ENCODE data around the gene MTMR11.
"Not testable (repeated sequence)": the region's sequence is repeated elsewhere in the genome, so short reads cannot be mapped to it uniquely, and the experiment has no call there.

The MTMR11 gene

DNA sequence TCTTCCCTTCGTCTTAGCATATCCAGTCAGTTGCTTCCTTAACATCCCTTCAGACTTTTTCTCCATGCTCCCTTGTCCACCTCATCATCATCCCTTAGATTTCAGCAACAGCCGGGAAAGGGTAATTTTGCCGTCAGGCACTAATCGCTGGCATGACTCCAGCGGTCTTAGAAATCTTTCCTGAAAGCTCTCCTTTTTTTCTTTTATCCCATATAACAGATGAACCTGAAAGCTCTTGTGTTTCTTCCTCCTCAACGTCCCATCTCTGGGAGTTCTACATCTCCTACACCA lies 47.7 kb downstream of the MTMR11 start:
- H3K27ac Mint-ChIP-seq, result no peak overlapping the region
- H3K9me3 Mint-ChIP-seq, result no peaks in the 10 kb centered on the region
- ATAC-seq (no peak), DNase-seq (ENCODE audit: low spot score in 2 of 2) (no peak)
- H3K4me3 Mint-ChIP-seq, result no peak overlapping the region
- H3K36me3 Mint-ChIP-seq, result no peaks in the 10 kb centered on the region
- H3K4me1 Mint-ChIP-seq, result no peaks in the 10 kb centered on the region

DNA sequence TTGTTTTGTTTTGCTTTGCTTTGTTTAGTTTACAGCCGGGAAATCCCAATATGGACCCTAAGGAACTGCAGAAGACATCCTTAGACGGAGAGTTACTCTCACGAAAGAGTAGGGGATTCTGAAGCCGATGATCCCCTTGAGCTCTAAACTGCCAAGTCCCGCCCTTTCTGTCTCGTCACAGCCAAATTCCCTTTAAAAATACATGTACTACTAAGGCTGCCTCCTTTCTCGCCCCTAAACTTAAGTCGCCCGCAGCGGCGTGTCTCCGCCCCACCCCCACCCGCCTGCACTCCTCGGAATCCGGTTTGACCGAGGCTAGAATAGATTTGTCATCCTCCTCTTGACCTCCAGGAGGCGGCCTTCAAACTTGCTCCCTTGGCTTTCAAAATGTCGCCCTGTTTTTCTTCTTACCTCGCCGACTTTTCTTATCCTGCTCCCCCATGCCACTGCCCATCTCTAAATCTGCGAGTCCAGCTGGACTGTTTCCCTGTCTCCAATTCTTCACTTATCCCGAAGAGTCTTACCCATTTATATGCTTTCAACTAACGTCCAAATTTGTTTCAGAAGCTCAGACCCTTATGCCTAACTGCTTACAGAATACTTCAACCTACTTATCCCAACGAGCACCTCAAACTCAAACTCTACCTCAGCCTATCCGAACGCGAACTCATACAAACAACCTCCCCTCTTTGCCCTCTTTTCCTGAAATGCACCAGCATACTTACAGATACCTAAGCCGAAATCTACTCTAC lies 48.3 kb downstream of the MTMR11 start:
- H3K4me3 Mint-ChIP-seq, result no peak overlapping the region
- H3K36me3 Mint-ChIP-seq, result no peaks in the 10 kb centered on the region
- ATAC-seq, result peak; percentile 45
- H3K4me1 Mint-ChIP-seq, result no peaks in the 10 kb centered on the region
- no peak overlapping the region for H3K27ac Mint-ChIP-seq
- DNase-seq (ENCODE audit: low spot score in 2 of 2), result peak; percentile 47 to 88
- no peaks in the 10 kb centered on the region for H3K9me3 Mint-ChIP-seq

DNA sequence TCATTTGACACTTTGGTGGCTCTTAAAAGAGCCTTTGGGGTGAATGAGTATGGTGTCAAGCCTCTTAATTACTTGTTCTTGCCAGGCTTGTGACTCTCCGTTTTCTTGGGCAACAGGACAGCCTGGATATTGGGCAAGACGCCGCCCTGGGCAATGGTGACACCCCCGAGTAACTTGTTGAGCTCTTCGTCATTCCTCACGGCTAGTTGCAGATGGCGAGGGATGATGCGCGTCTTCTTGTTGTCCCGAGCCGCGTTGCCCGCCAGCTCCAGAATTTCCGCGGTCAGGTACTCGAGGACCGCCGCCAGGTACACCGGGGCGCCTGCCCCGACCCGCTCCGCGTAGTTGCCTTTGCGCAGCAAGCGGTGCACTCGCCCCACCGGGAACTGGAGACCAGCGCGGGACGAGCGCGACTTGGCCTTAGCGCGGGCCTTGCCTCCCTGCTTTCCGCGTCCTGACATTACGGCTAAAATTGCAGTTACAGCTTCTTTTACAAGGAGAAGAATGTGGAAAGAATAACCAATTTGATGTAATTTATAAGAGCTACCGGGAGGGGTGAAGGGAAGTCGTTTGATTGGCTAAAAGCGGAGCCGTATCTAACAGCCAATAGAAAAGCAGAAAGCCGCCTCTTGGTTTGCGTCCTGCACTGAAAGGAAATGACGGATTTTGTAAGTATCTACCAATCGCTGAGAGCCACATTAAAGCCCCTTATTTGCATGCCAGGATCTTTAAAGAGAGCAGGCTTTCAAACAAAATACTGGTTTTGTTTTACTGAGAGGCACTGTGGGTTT lies 49.0 kb downstream of the MTMR11 start:
- no peak overlapping the region for H3K4me3 Mint-ChIP-seq
- no peaks in the 10 kb centered on the region for H3K9me3 Mint-ChIP-seq
- ATAC-seq (peak; percentile 74), DNase-seq (ENCODE audit: low spot score in 2 of 2) (peak; percentile 61 to 92)
- no peaks in the 10 kb centered on the region for H3K36me3 Mint-ChIP-seq
- H3K4me1 Mint-ChIP-seq, result no peaks in the 10 kb centered on the region
- H3K27ac Mint-ChIP-seq, result no peak overlapping the region

DNA sequence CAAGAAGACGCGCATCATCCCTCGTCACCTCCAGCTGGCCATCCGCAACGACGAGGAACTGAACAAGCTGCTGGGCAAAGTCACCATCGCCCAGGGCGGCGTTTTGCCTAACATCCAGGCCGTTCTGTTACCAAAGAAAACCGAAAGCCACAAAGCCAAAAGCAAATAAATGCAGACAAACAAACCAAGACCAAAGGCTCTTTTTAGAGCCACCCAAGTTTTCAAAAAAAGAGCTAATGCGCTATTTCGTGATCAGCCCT lies 49.6 kb downstream of the MTMR11 start:
- H3K36me3 Mint-ChIP-seq, ATAC-seq, H3K27ac Mint-ChIP-seq, H3K4me3 Mint-ChIP-seq, H3K4me1 Mint-ChIP-seq, H3K9me3 Mint-ChIP-seq: not testable (repeated sequence)
- peak in 1 of 2 donors; percentile 3 for DNase-seq (ENCODE audit: low spot score in 2 of 2)

DNA sequence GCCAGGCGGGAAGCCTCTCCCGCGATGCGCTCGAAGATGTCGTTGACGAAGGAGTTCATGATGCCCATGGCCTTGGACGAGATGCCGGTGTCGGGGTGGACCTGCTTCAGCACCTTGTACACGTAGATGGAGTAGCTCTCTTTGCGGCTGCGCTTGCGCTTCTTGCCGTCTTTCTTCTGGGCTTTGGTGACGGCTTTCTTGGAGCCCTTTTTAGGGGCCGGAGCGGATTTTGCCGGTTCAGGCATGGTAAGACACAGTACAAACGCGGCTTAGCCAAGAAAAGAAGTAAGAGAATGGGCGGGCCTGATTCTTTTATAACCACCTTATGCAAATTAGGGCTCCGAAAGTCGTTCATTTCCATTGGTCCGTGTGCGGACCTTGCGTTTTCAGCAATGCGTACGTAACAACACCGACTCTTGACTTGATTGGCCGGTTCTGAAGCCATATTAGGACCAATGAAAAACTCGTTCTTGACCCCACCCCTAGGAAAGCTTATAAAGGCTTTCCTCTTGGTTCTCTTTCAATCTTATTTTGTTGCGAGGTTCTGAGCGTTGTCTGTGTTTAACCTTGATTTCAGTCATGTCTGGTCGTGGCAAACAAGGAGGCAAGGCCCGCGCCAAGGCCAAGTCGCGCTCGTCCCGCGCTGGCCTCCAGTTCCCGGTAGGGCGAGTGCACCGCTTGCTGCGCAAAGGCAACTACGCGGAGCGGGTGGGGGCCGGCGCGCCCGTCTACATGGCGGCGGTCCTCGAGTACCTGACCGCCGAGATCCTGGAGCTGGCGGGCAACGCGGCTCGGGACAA lies 50.1 kb downstream of the MTMR11 start:
- Mint-ChIP-seq H3K36me3 (no peaks in the 10 kb centered on the region), H3K4me3 (no peak overlapping the region), H3K4me1 (peaks cover 6% of the 10 kb centered on the region), H3K9me3 (no peaks in the 10 kb centered on the region), H3K27ac (no peak overlapping the region)
- peak; percentile 76 to 97 for DNase-seq (ENCODE audit: low spot score in 2 of 2)
- peak; percentile 78 for ATAC-seq

DNA sequence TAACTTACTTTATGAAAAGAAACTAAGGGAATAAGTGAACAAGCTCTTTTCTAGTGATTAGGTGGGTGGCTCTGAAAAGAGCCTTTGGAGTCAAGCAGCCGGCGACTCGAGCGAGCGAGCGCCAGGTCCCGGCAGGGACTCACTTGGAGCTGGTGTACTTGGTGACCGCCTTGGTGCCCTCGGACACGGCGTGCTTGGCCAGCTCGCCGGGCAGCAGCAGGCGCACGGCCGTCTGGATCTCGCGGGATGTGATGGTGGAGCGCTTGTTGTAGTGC lies 50.6 kb downstream of the MTMR11 start:
- DNase-seq (ENCODE audit: low spot score in 2 of 2); H3K4me1 Mint-ChIP-seq; H3K27ac Mint-ChIP-seq; H3K4me3 Mint-ChIP-seq; H3K9me3 Mint-ChIP-seq; H3K36me3 Mint-ChIP-seq; ATAC-seq: not testable (repeated sequence)

DNA sequence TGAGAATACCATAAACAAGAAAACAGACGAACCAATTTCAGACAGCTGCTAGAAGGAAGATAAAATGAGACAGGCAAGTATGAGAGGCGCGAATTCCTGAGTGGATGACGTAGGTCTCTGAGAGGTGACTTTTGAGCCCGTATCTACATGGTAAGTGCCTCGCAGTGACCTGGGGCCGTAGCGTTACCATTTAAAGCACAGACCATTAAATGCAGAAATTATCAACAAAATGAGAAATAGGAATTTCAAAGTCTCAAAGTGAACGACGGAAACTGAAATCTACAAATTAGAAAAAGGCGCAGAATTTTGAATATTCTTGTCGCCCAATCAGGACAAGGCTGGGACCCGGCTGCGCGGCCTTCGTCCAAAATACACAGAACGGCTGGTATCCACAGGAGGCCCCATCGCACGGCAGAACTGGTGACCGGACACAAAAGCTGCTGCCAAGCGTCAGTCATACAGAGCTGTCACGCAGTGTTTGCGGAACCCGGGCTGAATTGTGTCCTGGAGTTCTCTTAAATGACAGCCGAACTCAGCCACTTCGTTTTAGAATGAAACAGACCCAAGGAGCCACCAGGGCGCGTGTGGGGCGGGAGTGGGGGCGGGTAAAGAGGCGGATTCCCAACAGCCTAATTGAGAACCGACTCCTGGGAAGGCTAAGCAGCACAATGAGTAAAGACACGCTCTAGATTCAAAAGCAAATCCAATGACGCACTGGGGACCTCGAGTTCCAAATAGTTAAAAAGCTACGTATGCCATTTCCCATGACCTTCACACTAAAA lies 51.1 kb downstream of the MTMR11 start:
- H3K4me3 Mint-ChIP-seq, result no peak overlapping the region
- no peaks in the 10 kb centered on the region for H3K36me3 Mint-ChIP-seq
- H3K4me1 Mint-ChIP-seq, result peaks cover 6% of the 10 kb centered on the region
- ATAC-seq, result peak; percentile 27
- no peak overlapping the region for H3K27ac Mint-ChIP-seq
- peak; percentile 49 to 88 for DNase-seq (ENCODE audit: low spot score in 2 of 2)
- no peaks in the 10 kb centered on the region for H3K9me3 Mint-ChIP-seq

DNA sequence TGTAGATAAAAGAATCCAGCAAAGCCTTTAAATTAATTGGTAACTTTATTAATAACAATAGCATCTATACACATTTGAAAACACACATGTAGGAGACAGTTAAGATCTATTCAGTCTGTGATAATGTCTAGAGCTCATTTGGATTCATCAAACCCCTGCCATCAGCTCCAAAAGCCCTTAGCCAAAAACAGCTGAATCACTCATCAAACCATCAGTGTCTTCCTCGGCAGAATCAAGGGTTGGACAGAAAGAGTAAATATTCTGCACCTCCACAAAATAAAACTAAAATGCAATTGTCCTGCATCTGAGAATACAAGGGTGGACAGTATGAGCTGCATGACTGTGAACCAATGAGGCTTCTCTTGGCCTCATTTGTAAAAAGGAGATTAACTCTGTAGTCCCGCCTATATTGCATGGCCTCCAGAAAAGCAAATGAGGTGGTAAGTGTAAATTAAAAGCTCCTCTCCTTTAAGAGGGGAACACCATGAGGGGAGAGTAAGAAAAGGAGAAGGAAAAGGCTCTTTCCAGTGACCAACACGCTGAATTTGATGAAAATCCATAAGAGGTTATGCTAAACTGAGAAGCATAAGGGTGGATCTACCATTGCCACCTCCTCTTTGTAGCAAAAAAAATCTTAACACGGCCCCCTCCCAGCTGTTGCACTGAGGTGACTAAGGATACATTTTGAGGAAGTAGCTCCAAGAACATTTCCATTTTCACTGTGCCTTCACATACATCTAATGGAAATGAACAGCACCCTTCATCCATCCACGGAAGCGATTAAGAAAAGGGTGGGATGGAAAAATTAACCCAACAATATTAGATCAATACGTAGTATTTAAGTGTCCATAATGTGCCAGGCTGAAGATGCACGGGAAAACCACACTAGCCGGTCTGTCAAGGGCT lies 52.0 kb downstream of the MTMR11 start:
- no peak overlapping the region for H3K4me3 Mint-ChIP-seq
- ATAC-seq, result no peak
- peak in 1 of 2 donors; percentile 58 for DNase-seq (ENCODE audit: low spot score in 2 of 2)
- no peak overlapping the region for H3K27ac Mint-ChIP-seq
- H3K36me3 Mint-ChIP-seq, result no peaks in the 10 kb centered on the region
- H3K4me1 Mint-ChIP-seq, result peaks cover 8% of the 10 kb centered on the region
- no peaks in the 10 kb centered on the region for H3K9me3 Mint-ChIP-seq

DNA sequence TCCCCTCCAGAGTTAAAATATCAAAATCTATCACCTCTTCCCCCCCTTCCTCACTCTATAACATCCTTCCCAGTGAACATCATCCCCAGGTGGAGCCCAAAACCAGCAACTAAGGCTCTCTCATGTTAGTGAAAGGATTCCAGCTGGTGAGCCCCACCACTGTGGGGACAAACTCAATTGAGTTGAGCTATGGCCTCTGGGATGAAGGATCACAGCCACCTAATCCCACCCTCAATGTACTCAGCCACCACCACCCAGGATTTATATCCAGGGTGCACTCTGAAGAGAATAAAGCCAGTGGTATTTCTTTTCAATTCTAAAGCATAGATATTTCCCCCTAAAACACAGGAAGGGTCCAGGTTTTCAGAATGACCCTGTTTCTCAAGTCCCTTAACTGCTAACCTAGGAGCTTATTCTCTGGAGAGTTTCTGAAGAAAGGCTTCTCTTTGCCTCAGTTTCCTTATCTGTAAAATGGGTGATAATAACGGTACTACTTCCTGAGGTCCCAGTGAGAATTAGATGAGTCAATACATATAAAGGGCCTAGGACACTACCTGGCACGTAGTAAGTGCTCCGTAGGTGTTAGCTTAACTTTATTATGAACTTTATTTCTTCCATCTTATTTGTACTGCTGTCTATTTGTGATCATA lies 53.0 kb downstream of the MTMR11 start:
- DNase-seq (ENCODE audit: low spot score in 2 of 2) (no peak), ATAC-seq (no peak)
- Mint-ChIP-seq H3K4me3 (no peak overlapping the region), H3K27ac (no peak overlapping the region), H3K9me3 (no peaks in the 10 kb centered on the region), H3K4me1 (peaks cover 16% of the 10 kb centered on the region), H3K36me3 (no peaks in the 10 kb centered on the region)

DNA sequence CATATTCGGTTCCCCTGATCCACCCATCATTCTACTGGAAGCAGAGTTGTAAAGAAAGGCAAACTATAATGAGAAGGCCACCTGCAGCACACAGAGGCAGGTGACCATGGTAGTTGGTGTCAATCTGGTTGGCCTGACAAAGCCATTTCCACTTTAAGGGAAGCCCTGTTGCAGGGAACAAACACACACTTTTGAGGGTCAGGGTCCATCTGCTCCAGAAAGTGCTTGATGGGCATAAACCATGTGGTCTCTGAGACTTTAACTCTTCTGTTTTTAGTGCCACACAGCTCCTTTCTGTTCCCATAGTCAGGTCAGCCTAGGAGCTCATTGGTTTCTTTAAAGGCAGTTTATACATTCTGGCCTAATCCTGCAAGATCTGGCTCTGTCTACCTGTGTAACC lies 54.8 kb downstream of the MTMR11 start:
- ATAC-seq (no peak), DNase-seq (ENCODE audit: low spot score in 2 of 2) (no peak)
- Mint-ChIP-seq H3K27ac (no peak overlapping the region), H3K9me3 (no peaks in the 10 kb centered on the region), H3K4me1 (peaks cover 16% of the 10 kb centered on the region), H3K4me3 (no peak overlapping the region), H3K36me3 (no peaks in the 10 kb centered on the region)

DNA sequence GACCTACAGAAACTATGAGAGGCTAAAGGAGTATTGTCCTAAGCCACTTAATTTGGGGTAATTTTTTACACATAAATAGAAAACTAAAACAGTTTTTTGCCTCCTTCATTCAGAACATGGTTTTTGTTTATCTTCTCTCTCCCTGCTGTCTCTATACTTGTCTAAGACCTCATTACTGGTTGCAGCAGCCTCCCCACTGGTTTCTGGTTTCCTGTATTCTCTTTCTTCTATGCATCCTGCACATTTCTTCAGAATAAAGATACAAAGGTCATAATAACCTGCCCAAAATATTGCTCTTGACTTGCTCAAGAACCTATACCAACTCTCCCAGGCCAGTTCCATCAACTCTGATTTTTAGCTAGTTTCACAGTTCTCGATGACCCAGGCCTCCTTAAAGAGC lies 57.1 kb downstream of the MTMR11 start:
- Mint-ChIP-seq H3K9me3 (no peaks in the 10 kb centered on the region), H3K36me3 (no peaks in the 10 kb centered on the region), H3K4me3 (peak overlapping the region; percentile 9), H3K27ac (peak overlapping the region; percentile 56), H3K4me1 (peaks cover 16% of the 10 kb centered on the region)
- ATAC-seq (no peak), DNase-seq (ENCODE audit: low spot score in 2 of 2) (peak in 1 of 2 donors; percentile 46)

Measured in stimulated activated effector memory CD8-positive, alpha-beta T cell treated with anti-CD3 and anti-CD28 coated beads, Interleukin-12 subunit alpha, Interleukin-12 subunit beta, amount 100 ng/mL, for 72 hours (primary cell).